GM06990 (cell line): ENCODE data around the gene TMPO.
A peak's percentile ranks its signal among the peaks of the same experiment; 100 is the strongest.

ENCODE experiments used
- DNase-seq: peaks from one replicate; pipeline ENCODE4 v3.0.0-alpha.2; 2011; ENCODE audit not compliant: insufficient read length; ENCODE audit errors: extremely low read depth
- H3K27me3 ChIP-seq: replicated peaks from 2 replicates; pipeline ENCODE4 v1.6.0; 2011; ENCODE audit warnings: low read length; ENCODE audit not compliant: control insufficient read depth, insufficient read depth
- H3K36me3 ChIP-seq: 2 replicates; pipeline ENCODE4 v1.5.1; 2011; ENCODE audit warnings: low read length; ENCODE audit not compliant: control insufficient read depth, insufficient read depth
- H3K4me3 ChIP-seq: replicated peaks from 2 replicates; pipeline ENCODE4 v1.5.1; 2011; ENCODE audit warnings: low read depth, mild to moderate bottlenecking, control low read depth, low read length
- CTCF ChIP-seq: IDR thresholded peaks from 2 replicates; pipeline ENCODE4 v1.5.1; 2011; ENCODE audit warnings: low read length, control low read depth, mild to moderate bottlenecking, inconsistent platforms; ENCODE audit not compliant: insufficient read depth, poor library complexity, severe bottlenecking

The TMPO gene, protein sequence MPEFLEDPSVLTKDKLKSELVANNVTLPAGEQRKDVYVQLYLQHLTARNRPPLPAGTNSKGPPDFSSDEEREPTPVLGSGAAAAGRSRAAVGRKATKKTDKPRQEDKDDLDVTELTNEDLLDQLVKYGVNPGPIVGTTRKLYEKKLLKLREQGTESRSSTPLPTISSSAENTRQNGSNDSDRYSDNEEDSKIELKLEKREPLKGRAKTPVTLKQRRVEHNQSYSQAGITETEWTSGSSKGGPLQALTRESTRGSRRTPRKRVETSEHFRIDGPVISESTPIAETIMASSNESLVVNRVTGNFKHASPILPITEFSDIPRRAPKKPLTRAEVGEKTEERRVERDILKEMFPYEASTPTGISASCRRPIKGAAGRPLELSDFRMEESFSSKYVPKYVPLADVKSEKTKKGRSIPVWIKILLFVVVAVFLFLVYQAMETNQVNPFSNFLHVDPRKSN

GRCh38 chr12:98515287-98516110, at the start of gene TMPO:
Gene TMPO (plus strand): TSS chr12:98515590. CDS start chr12:98515868, 278 bp downstream.
- peak; percentile 99 for DNase-seq
- no peaks in the 10 kb centered on the region for H3K36me3 ChIP-seq
- H3K27me3 ChIP-seq: no peaks in the 10 kb centered on the region
- H3K4me3 ChIP-seq: peak within 1 kb of the TSS; percentile 82
- no peak for TF ChIP-seq CTCF

- Histone ChIP-seq H3K27me3 (no peaks in the 10 kb centered on the region; the same call in none of the 2 replicates), H3K4me3 (no peak overlapping the region), H3K36me3 (no peaks in the 10 kb centered on the region)
- DNase-seq: no peak
- TF ChIP-seq CTCF: no peak
These were observed 49.3 kb upstream of the TMPO start for GRCh38 chr12:98465950-98466602.

- TF ChIP-seq CTCF: no peak
- no peaks in the 10 kb centered on the region; the same call in none of the 2 replicates for H3K27me3 ChIP-seq
- no peak for DNase-seq
- no peak overlapping the region for H3K4me3 ChIP-seq
- no peaks in the 10 kb centered on the region for H3K36me3 ChIP-seq
These were observed 48.6 kb upstream of the TMPO start for GRCh38 chr12:98466640-98467400.

- no peak for DNase-seq
- TF ChIP-seq CTCF: no peak
- H3K27me3 ChIP-seq: no peaks in the 10 kb centered on the region; the same call in none of the 2 replicates
These were observed 46.3 kb upstream of the TMPO start for GRCh38 chr12:98469109-98469508.

GRCh38 chr12:98470469-98471082, 44.8 kb upstream of the TMPO start:
- Histone ChIP-seq H3K36me3 (no peaks in the 10 kb centered on the region), H3K4me3 (no peak overlapping the region), H3K27me3 (no peaks in the 10 kb centered on the region; the same call in 1 of the 2 replicates)
- no peak for TF ChIP-seq CTCF
- no peak for DNase-seq

More at GRCh38 chr12:98469109-98469508, 46.3 kb upstream of the TMPO start:
- Histone ChIP-seq H3K4me3 (no peak overlapping the region), H3K36me3 (no peaks in the 10 kb centered on the region)
